NCI-H748 treated with DMSO at 0.1 percent for 48 hours (cell line): ENCODE measurements around the gene PPARA.
"Not testable (repeated sequence)": the region's sequence is repeated elsewhere in the genome, so short reads cannot be mapped to it uniquely, and the experiment has no call there.

Experiments
- DNase-seq: peaks from one replicate; lab custom pipeline; 2025; lab: John Stamatoyannopoulos, UW

PPARA gene

GRCh38 chr22:46246178-46246577, 95.9 kb downstream of the PPARA start:
- no peak for DNase-seq

- DNase-seq, result no peak
These were observed 97.2 kb downstream of the PPARA start for GRCh38 chr22:46247443-46247975.

GRCh38 chr22:46250035-46250782, 99.9 kb downstream of the PPARA start, which contains the start of gene CDPF1:
Gene CDPF1 (minus strand): TSS chr22:46250293. CDS start chr22:46248284, 2,009 bp downstream.
- peak; percentile 74 for DNase-seq

- DNase-seq, result no peak
These were observed 100.4 kb downstream of the PPARA start for GRCh38 chr22:46250783-46251125.

- no peak for DNase-seq
These were observed 100.9 kb downstream of the PPARA start for GRCh38 chr22:46251266-46251665.

- no peak for DNase-seq
These were observed 101.6 kb downstream of the PPARA start for GRCh38 chr22:46251816-46252380.

- no peak for DNase-seq
These were observed 106.1 kb downstream of the PPARA start for GRCh38 chr22:46256358-46256958.

GRCh38 chr22:46259374-46259773, 109.0 kb downstream of the PPARA start:
- DNase-seq, result no peak

GRCh38 chr22:46260038-46260437, 109.7 kb downstream of the PPARA start:
- DNase-seq, result no peak

- no peak for DNase-seq
These were observed 112.3 kb downstream of the PPARA start for GRCh38 chr22:46262449-46263215.

- DNase-seq, result no peak
These were observed 112.9 kb downstream of the PPARA start, which contains the start of gene PKDREJ for GRCh38 chr22:46263216-46263590. Gene PKDREJ (minus strand): TSS chr22:46263343. CDS start chr22:46263322, 21 bp downstream.

- not testable (repeated sequence) for DNase-seq
These were observed 114.2 kb downstream of the PPARA start for GRCh38 chr22:46264520-46264919.

GRCh38 chr22:46265627-46266026, 115.3 kb downstream of the PPARA start:
- DNase-seq, result not testable (repeated sequence)

GRCh38 chr22:46267431-46268279, 117.3 kb downstream of the PPARA start, which contains the start of gene TTC38:
Gene TTC38 (plus strand): TSS chr22:46268008. CDS start chr22:46268040, 32 bp downstream.
- DNase-seq, result peak; percentile 14

- DNase-seq, result no peak
These were observed 119.2 kb downstream of the PPARA start for GRCh38 chr22:46269564-46269963.

- no peak for DNase-seq
These were observed 121.9 kb downstream of the PPARA start for GRCh38 chr22:46272196-46272595.

GRCh38 chr22:46272762-46273431, 122.6 kb downstream of the PPARA start:
- DNase-seq, result no peak

GRCh38 chr22:46273432-46274148, 123.3 kb downstream of the PPARA start:
- no peak for DNase-seq

GRCh38 chr22:46274381-46274780, 124.1 kb downstream of the PPARA start:
- no peak for DNase-seq
